GM18508 (cell line): ENCODE data around the gene ZNF511.

Experiments used
- ATAC-seq: cut with Tn5 transposase; IDR thresholded peaks from one replicate; pipeline ENCODE4 v1.9.1; 2021; ENCODE audit warnings: moderate number of reproducible peaks; ENCODE audit not compliant: insufficient read depth, unreplicated experiment

Gene ZNF511

GRCh38 chr10:133329491-133330202 lies 20.9 kb downstream of the ZNF511 start:
- no peak for ATAC-seq

GRCh38 chr10:133332936-133333699 lies 24.4 kb downstream of the ZNF511 start:
- ATAC-seq, result no peak

GRCh38 chr10:133334503-133335245 lies 26.0 kb downstream of the ZNF511 start:
- ATAC-seq, result no peak

- ATAC-seq, result no peak
Observed at GRCh38 chr10:133335246-133336117, 26.8 kb downstream of the ZNF511 start.

- no peak for ATAC-seq
Observed at GRCh38 chr10:133336118-133336576, 27.4 kb downstream of the ZNF511 start.

- no peak for ATAC-seq
Observed at GRCh38 chr10:133336577-133337369, 28.1 kb downstream of the ZNF511 start, which contains the start of gene CALY. CALY (minus strand) TSS chr10:133336896; CDS start chr10:133328989, 7,907 bp downstream.

GRCh38 chr10:133337370-133337725 lies 28.6 kb downstream of the ZNF511 start:
- ATAC-seq, result no peak

GRCh38 chr10:133338080-133339071 lies 29.7 kb downstream of the ZNF511 start:
- ATAC-seq, result no peak

GRCh38 chr10:133339708-133340380 lies 31.1 kb downstream of the ZNF511 start:
- ATAC-seq, result no peak

- no peak for ATAC-seq
Observed at GRCh38 chr10:133341983-133342382, 33.3 kb downstream of the ZNF511 start.

GRCh38 chr10:133342942-133343341 lies 34.2 kb downstream of the ZNF511 start:
- no peak for ATAC-seq

- no peak for ATAC-seq
Observed at GRCh38 chr10:133343558-133343957, 34.8 kb downstream of the ZNF511 start.

GRCh38 chr10:133344236-133344635 lies 35.5 kb downstream of the ZNF511 start:
- ATAC-seq, result no peak

GRCh38 chr10:133346413-133346812 lies 37.7 kb downstream of the ZNF511 start:
- ATAC-seq, result no peak

GRCh38 chr10:133347710-133348517 lies 39.2 kb downstream of the ZNF511 start:
- no peak for ATAC-seq

GRCh38 chr10:133349160-133349568 lies 40.5 kb downstream of the ZNF511 start:
- ATAC-seq, result no peak

GRCh38 chr10:133349577-133350011 lies 40.9 kb downstream of the ZNF511 start:
- ATAC-seq, result no peak
